ENCODE measurements around the gene PTGES2.

GRCh38 chr9:128141604-128142003 is 14.1 kb upstream of the PTGES2 start:
- TF ChIP-seq POLR2A (IDR thresholded peaks at IDR 0.05; ENCODE audit: low read depth, low read length) (no peak), POLR2AphosphoS5 (IDR thresholded peaks at IDR 0.05; ENCODE audit: low read depth, low read length) (no peak), TAF1 (IDR thresholded peaks at IDR 0.05; ENCODE audit: low read depth, low read length) (no peak), SPI1 (IDR thresholded peaks at IDR 0.05; ENCODE audit: low read depth, low read length) (no peak)
